ENCODE data around the gene CABLES1. TPM values are rescaled to one million over a fixed set of nuclear protein-coding genes. Genes with fewer than 3 reads are reported as not detected.
"Not testable (repeated sequence)": the region's sequence is repeated elsewhere in the genome, so short reads cannot be mapped to it uniquely, and the experiment has no call there.

The CABLES1 gene
- total and polyA plus RNA-seq, 2 donors from 2014 or later = 7.6 to 40.5 TPM

- no peak overlapping the region for H3K27ac ChIP-seq (ENCODE audit: low read depth in 2 of 2, low read length in 2 of 2)
- H3K9ac ChIP-seq (ENCODE audit: low read length in 3 of 3) = no peak overlapping the region
- TF ChIP-seq, protein P1, sequence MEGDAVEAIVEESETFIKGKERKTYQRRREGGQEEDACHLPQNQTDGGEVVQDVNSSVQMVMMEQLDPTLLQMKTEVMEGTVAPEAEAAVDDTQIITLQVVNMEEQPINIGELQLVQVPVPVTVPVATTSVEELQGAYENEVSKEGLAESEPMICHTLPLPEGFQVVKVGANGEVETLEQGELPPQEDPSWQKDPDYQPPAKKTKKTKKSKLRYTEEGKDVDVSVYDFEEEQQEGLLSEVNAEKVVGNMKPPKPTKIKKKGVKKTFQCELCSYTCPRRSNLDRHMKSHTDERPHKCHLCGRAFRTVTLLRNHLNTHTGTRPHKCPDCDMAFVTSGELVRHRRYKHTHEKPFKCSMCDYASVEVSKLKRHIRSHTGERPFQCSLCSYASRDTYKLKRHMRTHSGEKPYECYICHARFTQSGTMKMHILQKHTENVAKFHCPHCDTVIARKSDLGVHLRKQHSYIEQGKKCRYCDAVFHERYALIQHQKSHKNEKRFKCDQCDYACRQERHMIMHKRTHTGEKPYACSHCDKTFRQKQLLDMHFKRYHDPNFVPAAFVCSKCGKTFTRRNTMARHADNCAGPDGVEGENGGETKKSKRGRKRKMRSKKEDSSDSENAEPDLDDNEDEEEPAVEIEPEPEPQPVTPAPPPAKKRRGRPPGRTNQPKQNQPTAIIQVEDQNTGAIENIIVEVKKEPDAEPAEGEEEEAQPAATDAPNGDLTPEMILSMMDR (IDR thresholded peaks at IDR 0.05; ENCODE audit: borderline replicate concordance, extremely low read depth, insufficient read depth) = no peak
- intact Hi-C loops (cut with DNase I) = no loop called here
- no peak overlapping the region for H3K4me3 ChIP-seq (ENCODE audit: low read length in 3 of 3)
- no peaks in the 10 kb centered on the region for H3K36me3 ChIP-seq (ENCODE audit: control insufficient read depth in 2 of 3, insufficient read depth in 3 of 3, low read length in 3 of 3)
- FAIRE-seq (no peak), DNase-seq (peak in 1 of 5 donors; percentile 49)
- no peaks in the 10 kb centered on the region for H3K4me1 ChIP-seq (ENCODE audit: control insufficient read depth in 2 of 3, insufficient read depth in 2 of 3, low read depth in 1 of 3, low read length in 3 of 3)
- H3K27me3 ChIP-seq (ENCODE audit: control insufficient read depth, insufficient read depth, low read length) = no peaks in the 10 kb centered on the region
- no peaks in the 10 kb centered on the region for H3K9me3 ChIP-seq (ENCODE audit: control insufficient read depth in 2 of 3, insufficient read depth in 1 of 3, low read length in 3 of 3)
These were observed 47.0 kb upstream of the CABLES1 start for GRCh38 chr18:23088310-23088709.

- intact Hi-C loops (cut with DNase I); FAIRE-seq; H3K9me3 ChIP-seq (ENCODE audit: control insufficient read depth in 2 of 3, insufficient read depth in 1 of 3, low read length in 3 of 3): not testable (repeated sequence)
These were observed 44.0 kb upstream of the CABLES1 start for GRCh38 chr18:23091017-23091993.

GRCh38 chr18:23092121-23092520 lies 43.2 kb upstream of the CABLES1 start:
- DNase-seq (peak in 1 of 5 donors; percentile 32), FAIRE-seq (no peak)
- TF ChIP-seq, protein P1 (IDR thresholded peaks at IDR 0.05; ENCODE audit: borderline replicate concordance, extremely low read depth, insufficient read depth) = no peak
- Histone ChIP-seq H3K27me3 (ENCODE audit: control insufficient read depth, insufficient read depth, low read length) (no peaks in the 10 kb centered on the region), H3K9me3 (ENCODE audit: control insufficient read depth in 2 of 3, insufficient read depth in 1 of 3, low read length in 3 of 3) (no peaks in the 10 kb centered on the region), H3K9ac (ENCODE audit: low read length in 3 of 3) (no peak overlapping the region), H3K36me3 (ENCODE audit: control insufficient read depth in 2 of 3, insufficient read depth in 3 of 3, low read length in 3 of 3) (no peaks in the 10 kb centered on the region), H3K4me1 (ENCODE audit: control insufficient read depth in 2 of 3, insufficient read depth in 2 of 3, low read depth in 1 of 3, low read length in 3 of 3) (no peaks in the 10 kb centered on the region), H3K27ac (ENCODE audit: low read depth in 2 of 2, low read length in 2 of 2) (no peak overlapping the region), H3K4me3 (ENCODE audit: low read length in 3 of 3) (no peak overlapping the region)
- intact Hi-C loops (cut with DNase I) = no loop called here

More at GRCh38 chr18:23091017-23091993, 44.0 kb upstream of the CABLES1 start:
- H3K4me1 ChIP-seq (ENCODE audit: control insufficient read depth in 2 of 3, insufficient read depth in 2 of 3, low read depth in 1 of 3, low read length in 3 of 3); H3K36me3 ChIP-seq (ENCODE audit: control insufficient read depth in 2 of 3, insufficient read depth in 3 of 3, low read length in 3 of 3); H3K27me3 ChIP-seq (ENCODE audit: control insufficient read depth, insufficient read depth, low read length); H3K4me3 ChIP-seq (ENCODE audit: low read length in 3 of 3); H3K27ac ChIP-seq (ENCODE audit: low read depth in 2 of 2, low read length in 2 of 2); H3K9ac ChIP-seq (ENCODE audit: low read length in 3 of 3): not testable (repeated sequence)
- peak in 1 of 5 donors; percentile 12 for DNase-seq

DNA sequence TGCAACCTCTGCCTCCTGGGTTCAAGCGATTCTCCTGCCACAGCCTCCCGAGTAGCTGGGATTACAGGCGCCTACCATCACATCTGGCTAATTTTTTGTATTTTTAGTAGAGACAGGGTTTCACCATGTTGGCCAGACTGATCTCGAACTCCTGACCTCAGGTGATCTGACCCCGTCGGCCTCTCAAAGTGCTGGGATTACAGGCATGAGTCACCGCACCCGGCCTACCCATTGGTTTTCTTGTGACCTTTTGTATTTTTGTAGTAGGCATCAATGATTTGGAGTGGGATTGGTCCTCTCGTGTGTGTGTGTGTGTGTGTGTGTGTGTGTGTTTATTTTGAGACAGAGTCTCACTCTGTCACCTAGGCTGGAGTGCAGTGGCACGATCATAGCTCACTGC lies 42.2 kb upstream of the CABLES1 start:
- intact Hi-C loops (cut with DNase I); H3K36me3 ChIP-seq (ENCODE audit: control insufficient read depth in 2 of 3, insufficient read depth in 3 of 3, low read length in 3 of 3); H3K4me1 ChIP-seq (ENCODE audit: control insufficient read depth in 2 of 3, insufficient read depth in 2 of 3, low read depth in 1 of 3, low read length in 3 of 3); FAIRE-seq; H3K9ac ChIP-seq (ENCODE audit: low read length in 3 of 3); H3K27ac ChIP-seq (ENCODE audit: low read depth in 2 of 2, low read length in 2 of 2); H3K9me3 ChIP-seq (ENCODE audit: control insufficient read depth in 2 of 3, insufficient read depth in 1 of 3, low read length in 3 of 3); H3K27me3 ChIP-seq (ENCODE audit: control insufficient read depth, insufficient read depth, low read length); H3K4me3 ChIP-seq (ENCODE audit: low read length in 3 of 3): not testable (repeated sequence)
- DNase-seq = peak in 1 of 5 donors; percentile 10

Measured in kidney (tissue), 14 donors.